ENCODE results near the gene UNC119B. TPM values are rescaled to one million over a fixed set of nuclear protein-coding genes. Genes with fewer than 3 reads are reported as not detected.

The UNC119B gene
- total and polyA plus RNA-seq, 4 donors, result 8.6 to 43.2 (median 25.7) TPM

- H3K9ac ChIP-seq (ENCODE audit: insufficient read depth in 1 of 2, low read length in 2 of 2), result no peak overlapping the region
- no peak overlapping the region for H3K27ac ChIP-seq (ENCODE audit: low read depth in 1 of 2, low read length in 1 of 2)
- DNase-seq (no peak), ATAC-seq (ENCODE audit: insufficient read depth, low FRiP score) (no peak)
- no peak for TF ChIP-seq CTCF (IDR thresholded peaks at IDR 0.05; ENCODE audit: control extremely low read depth, extremely low read depth)
- H3K9me3 ChIP-seq (ENCODE audit: control insufficient read depth in 4 of 4, insufficient read depth in 3 of 4, low read length in 3 of 4), result no peaks in the 10 kb centered on the region
- no peak overlapping the region for H3K4me3 ChIP-seq
- no peaks in the 10 kb centered on the region for H3K27me3 ChIP-seq (ENCODE audit: control insufficient read depth in 3 of 3, insufficient read depth in 3 of 3, low read length in 2 of 3)
- no peaks in the 10 kb centered on the region for H3K36me3 ChIP-seq (ENCODE audit: control insufficient read depth in 4 of 4, insufficient read depth in 4 of 4, low read length in 4 of 4)
- WGBS, 2 donors, result 87 to 96% methylated on average over 5 of the region's 5 CpGs
- H3K4me1 ChIP-seq (ENCODE audit: control insufficient read depth in 5 of 5, insufficient read depth in 5 of 5, low read length in 5 of 5), result no peaks in the 10 kb centered on the region
Measured at GRCh38 chr12:120663741-120664140, 46.5 kb upstream of the UNC119B start.

- peak in 1 of 3 donors; percentile 34 for DNase-seq
Measured at GRCh38 chr12:120666571-120667390, 43.5 kb upstream of the UNC119B start.

DNA sequence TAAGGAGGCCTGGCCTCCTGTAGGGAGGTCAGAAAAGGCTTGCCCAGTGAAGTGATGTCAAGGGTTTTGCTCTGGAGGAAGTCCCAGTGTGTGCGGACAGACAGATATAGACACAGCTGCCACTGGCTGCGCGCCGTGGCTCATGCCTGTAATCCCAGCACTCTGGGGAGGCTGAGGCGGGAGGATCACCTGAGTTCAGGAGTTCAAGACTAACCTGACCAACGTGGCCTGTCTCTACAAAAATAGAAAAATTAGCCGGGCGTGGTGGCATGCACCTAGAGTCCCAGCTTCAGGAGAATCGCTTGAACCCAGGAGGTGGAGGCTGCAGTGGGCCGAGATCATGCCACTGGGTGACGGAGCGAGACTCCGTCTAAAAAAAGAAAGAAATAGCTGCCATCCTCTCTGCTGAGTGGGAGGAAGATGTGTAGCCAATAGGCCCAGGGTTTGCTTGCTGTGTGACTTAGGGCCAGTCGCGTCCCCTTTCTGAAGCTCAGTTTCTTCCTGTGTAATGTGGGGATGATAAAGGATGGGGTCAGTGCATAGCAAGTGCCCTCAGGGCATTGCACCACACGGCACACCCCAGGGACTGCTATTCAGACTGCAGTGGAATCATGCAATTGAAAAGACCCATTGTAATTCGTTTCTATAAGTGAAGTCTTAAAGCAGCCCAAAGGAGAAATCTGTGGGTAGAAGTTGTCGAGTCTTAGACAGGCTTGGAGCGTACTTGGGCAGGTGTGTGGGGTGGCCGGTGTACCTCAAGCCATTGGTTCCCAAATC, 42.0 kb upstream of the UNC119B start:
- H3K4me3 ChIP-seq, result no peak overlapping the region
- peaks cover 0 to 8% (median 2%) of the 10 kb centered on the region in 5 donors for H3K4me1 ChIP-seq (ENCODE audit: control insufficient read depth in 5 of 5, insufficient read depth in 5 of 5, low read length in 5 of 5)
- H3K9me3 ChIP-seq (ENCODE audit: control insufficient read depth in 4 of 4, insufficient read depth in 3 of 4, low read length in 3 of 4), result no peaks in the 10 kb centered on the region
- no peak overlapping the region for H3K27ac ChIP-seq (ENCODE audit: low read depth in 1 of 2, low read length in 1 of 2)
- H3K27me3 ChIP-seq (ENCODE audit: control insufficient read depth in 3 of 3, insufficient read depth in 3 of 3, low read length in 2 of 3), result no peaks in the 10 kb centered on the region
- H3K36me3 ChIP-seq (ENCODE audit: control insufficient read depth in 4 of 4, insufficient read depth in 4 of 4, low read length in 4 of 4), result no peaks in the 10 kb centered on the region
- ATAC-seq (ENCODE audit: insufficient read depth, low FRiP score) (no peak), DNase-seq (no peak)
- WGBS, 2 donors, result 88 to 90% methylated on average over 20 of the region's 20 CpGs
- H3K9ac ChIP-seq (ENCODE audit: insufficient read depth in 1 of 2, low read length in 2 of 2), result no peak overlapping the region
- no peak for TF ChIP-seq CTCF (IDR thresholded peaks at IDR 0.05; ENCODE audit: control extremely low read depth, extremely low read depth)

More at GRCh38 chr12:120666571-120667390, 43.5 kb upstream of the UNC119B start:
- no peak overlapping the region for H3K4me3 ChIP-seq
- H3K9ac ChIP-seq (ENCODE audit: insufficient read depth in 1 of 2, low read length in 2 of 2), result no peak overlapping the region
- ATAC-seq (ENCODE audit: insufficient read depth, low FRiP score), result no peak
- no peaks in the 10 kb centered on the region for H3K9me3 ChIP-seq (ENCODE audit: control insufficient read depth in 4 of 4, insufficient read depth in 3 of 4, low read length in 3 of 4)
- peaks cover 0 to 8% (median 2%) of the 10 kb centered on the region in 5 donors for H3K4me1 ChIP-seq (ENCODE audit: control insufficient read depth in 5 of 5, insufficient read depth in 5 of 5, low read length in 5 of 5)
- 85 to 90% methylated on average over 34 of the region's 34 CpGs for WGBS, 2 donors
- no peak overlapping the region for H3K27ac ChIP-seq (ENCODE audit: low read depth in 1 of 2, low read length in 1 of 2)
- TF ChIP-seq CTCF (IDR thresholded peaks at IDR 0.05; ENCODE audit: control extremely low read depth, extremely low read depth), result no peak
- no peaks in the 10 kb centered on the region for H3K36me3 ChIP-seq (ENCODE audit: control insufficient read depth in 4 of 4, insufficient read depth in 4 of 4, low read length in 4 of 4)
- no peaks in the 10 kb centered on the region for H3K27me3 ChIP-seq (ENCODE audit: control insufficient read depth in 3 of 3, insufficient read depth in 3 of 3, low read length in 2 of 3)
